Psoas muscle (tissue), 8 donors: ENCODE measurements around the gene LTK. TPM values are rescaled to one million over a fixed set of nuclear protein-coding genes. Genes with fewer than 3 reads are reported as not detected.
A peak's percentile ranks its signal among the peaks of the same experiment; 100 is the strongest.

Source experiments
- ATAC-seq, 4 donors: fragments of 200-7000 bp; cut with Tn5 transposase; one replicate each; pipeline ENCODE4 v1.9.1; 2020; ENCODE audit warnings: moderate library complexity in 3 of 4, mild to moderate bottlenecking in 2 of 4
- DNase-seq, 2 donors: peaks; one replicate each; pipeline ENCODE4 v3.0.0-alpha.2; 2020
- H3K27ac ChIP-seq: fragments of 200-600 bp; one replicate; pipeline ENCODE4 v1.8.0; 2022
- H3K27me3 ChIP-seq, 3 donors: fragments of 200-600 bp in 1 of 3; one replicate each; pipeline versions ENCODE4 v1.6.1 to v1.8.0; 2013 to 2022; ENCODE audit warnings: low read length in 2 of 3, mild to moderate bottlenecking in 2 of 3, moderate library complexity in 1 of 3; ENCODE audit not compliant: insufficient read depth in 3 of 3
- H3K36me3 ChIP-seq, 2 donors: fragments of 200-600 bp in 1 of 2; one replicate each; pipeline versions ENCODE4 v1.6.1 to v1.8.0; 2013 to 2022; ENCODE audit warnings: low read depth in 1 of 2, mild to moderate bottlenecking in 1 of 2, moderate library complexity in 1 of 2; ENCODE audit not compliant: insufficient read depth in 1 of 2
- H3K4me1 ChIP-seq: fragments of 200-600 bp; one replicate; pipeline ENCODE4 v1.8.0; 2022
- H3K4me3 ChIP-seq: fragments of 200-600 bp; one replicate; pipeline ENCODE4 v1.8.0; 2022; ENCODE audit warnings: mild to moderate bottlenecking
- H3K9me3 ChIP-seq: fragments of 200-600 bp; one replicate; pipeline ENCODE4 v1.8.0; 2022
- CTCF ChIP-seq: fragments of 200-600 bp; IDR thresholded peaks from one replicate; pipeline ENCODE4 v1.8.0; 2022; ENCODE audit warnings: antibody characterized with exemption
- WGBS, 3 donors: extraction: QIAGEN DNeasy Blood & Tissue Kit; methylation state at CpG; one replicate each; pipeline versions ENCODE4 v1.1.6 to v1.1.7; 2013; 5-methylcytosine and 5-hydroxymethylcytosine counted together
- intact Hi-C, 2 donors: fragments of 100-400 bp; cut with DNase I; formaldehyde crosslinking; loops; one replicate each; pipeline versions ENCODE4 v1.11.0 to v1.14.2; 2022
- polyA plus RNA-seq, 3 donors: library from polyadenylated mRNA; stranded (reverse); fragments of 200-250 nt; gene quantifications; one replicate each; pipeline ENCODE4 v1.2.3, GENCODE V29; 2013
- total RNA-seq, 4 donors: library from RNA; stranded (reverse); fragmentation: NEBNext Ultra II Directional in 2 of 4; extraction: Animal tissue kit (Norgen Biotek cat#: 25700) in 2 of 4; gene quantifications; one replicate each; pipeline versions ENCODE4 v1.2.1 to v1.2.4, GENCODE V29; 2021 to 2023
- donor health status: healthy with polysubstance abuse.
- donor health status: DM: no; HTN: no; CAD: no; lungs with moderate emphysema.
- donor health status: Bipolar disorder and iron deficiency.
- donor health status: healthy.
- donor health status: DM: yes; HTN: yes; CAD: no.
- donor health status: DM: no; HTN: no; CAD: no.
- donor health status: DM: no; HTN: no; CAD: no.
- donor health status: DM: yes; HTN: yes; CAD: no.

LTK gene
- total and polyA plus RNA-seq, 7 donors: 0.05 to 1.1 (median 0.14) TPM; not detected in 1

- 67 to 75% (median 72%) methylated on average over 9 of the region's 9 CpGs for WGBS, 3 donors
- Histone ChIP-seq H3K36me3 (peaks cover 0 to 11% of the 10 kb centered on the region in 2 donors), H3K4me1 (peaks cover 2% of the 10 kb centered on the region), H3K27me3 (peaks cover 0 to 48% (median 11%) of the 10 kb centered on the region in 3 donors), H3K27ac (no peak overlapping the region), H3K4me3 (no peak overlapping the region), H3K9me3 (no peaks in the 10 kb centered on the region)
- DNase-seq (no peak), ATAC-seq (no peak)
- intact Hi-C loops: no loop called here
- no peak for TF ChIP-seq CTCF
Observed at GRCh38 chr15:41487381-41487780, 26.2 kb downstream of the LTK start.

- intact Hi-C loops: no loop called here
- TF ChIP-seq CTCF: no peak
- WGBS, 3 donors: 76 to 84% (median 81%) methylated on average over 39 to 43 of the region's 43 CpGs
- Histone ChIP-seq H3K9me3 (no peaks in the 10 kb centered on the region), H3K27me3 (peaks cover 0 to 37% (median 7%) of the 10 kb centered on the region in 3 donors), H3K27ac (no peak overlapping the region), H3K4me3 (no peak overlapping the region), H3K4me1 (no peaks in the 10 kb centered on the region), H3K36me3 (peaks cover 0 to 22% of the 10 kb centered on the region in 2 donors)
- ATAC-seq (no peak), DNase-seq (no peak)
Observed at GRCh38 chr15:41486286-41486685, 27.3 kb downstream of the LTK start.

- Histone ChIP-seq H3K4me1 (no peaks in the 10 kb centered on the region), H3K27ac (no peak overlapping the region), H3K36me3 (peaks cover 0 to 34% of the 10 kb centered on the region in 2 donors), H3K9me3 (no peaks in the 10 kb centered on the region), H3K27me3 (peaks cover 0 to 26% (median 3%) of the 10 kb centered on the region in 3 donors), H3K4me3 (no peak overlapping the region)
- TF ChIP-seq CTCF: no peak
- ATAC-seq (peak in 1 of 4 donors; percentile 40), DNase-seq (no peak)
- intact Hi-C loops: no loop called here
- 54 to 60% (median 55%) methylated on average over 11 of the region's 11 CpGs for WGBS, 3 donors
Observed at GRCh38 chr15:41484937-41485625, 28.5 kb downstream of the LTK start.

GRCh38 chr15:41483519-41483918 lies 30.1 kb downstream of the LTK start:
- H3K27ac ChIP-seq: no peak overlapping the region
- ATAC-seq (no peak), DNase-seq (no peak)
- H3K4me1 ChIP-seq: no peaks in the 10 kb centered on the region
- H3K36me3 ChIP-seq: peaks cover 5 to 50% of the 10 kb centered on the region in 2 donors
- no peak for TF ChIP-seq CTCF
- no peak overlapping the region for H3K4me3 ChIP-seq
- H3K9me3 ChIP-seq: no peaks in the 10 kb centered on the region
- H3K27me3 ChIP-seq: peaks cover 0 to 12% (median 3%) of the 10 kb centered on the region in 3 donors
- WGBS, 3 donors: 91 to 97% (median 92%) methylated on average over 2 of the region's 2 CpGs
- intact Hi-C loops: no loop called here

- Histone ChIP-seq H3K36me3 (peaks cover 5 to 54% of the 10 kb centered on the region in 2 donors), H3K4me3 (no peak overlapping the region), H3K27ac (no peak overlapping the region), H3K9me3 (no peaks in the 10 kb centered on the region), H3K4me1 (no peaks in the 10 kb centered on the region), H3K27me3 (peaks cover 0 to 8% (median 3%) of the 10 kb centered on the region in 3 donors)
- ATAC-seq: no peak
- DNase-seq: no peak
- intact Hi-C loops: no loop called here
- no peak for TF ChIP-seq CTCF
Observed at GRCh38 chr15:41483115-41483514, 30.5 kb downstream of the LTK start.
